Measurements from ENCODE around the gene PAN2.
"Not testable (repeated sequence)": the region's sequence is repeated elsewhere in the genome, so short reads cannot be mapped to it uniquely, and the experiment has no call there.

Gene PAN2

GRCh38 chr12:56304872-56305590, 28.8 kb downstream of the PAN2 start:
- DNase-seq (ENCODE audit: low read depth): no peak

- DNase-seq (ENCODE audit: low read depth): no peak
Observed at GRCh38 chr12:56304276-56304675, 29.5 kb downstream of the PAN2 start.

- no peak for DNase-seq (ENCODE audit: low read depth)
Observed at GRCh38 chr12:56300644-56301464, 32.9 kb downstream of the PAN2 start.

- DNase-seq (ENCODE audit: low read depth): peak; percentile 97
Observed at GRCh38 chr12:56299853-56300643, 33.8 kb downstream of the PAN2 start, which contains the start of gene CS. TSS of gene CS (minus strand) at chr12:56300330. CDS start at chr12:56300201, 129 bp downstream.

- DNase-seq (ENCODE audit: low read depth): no peak
Observed at GRCh38 chr12:56299308-56299852, 34.4 kb downstream of the PAN2 start.

- DNase-seq (ENCODE audit: low read depth): no peak
Observed at GRCh38 chr12:56298828-56299227, 35.0 kb downstream of the PAN2 start.

GRCh38 chr12:56297400-56297799, 36.4 kb downstream of the PAN2 start:
- DNase-seq (ENCODE audit: low read depth): no peak

- DNase-seq (ENCODE audit: low read depth): no peak
Observed at GRCh38 chr12:56296295-56296694, 37.5 kb downstream of the PAN2 start.

- DNase-seq (ENCODE audit: low read depth): no peak
Observed at GRCh38 chr12:56293795-56294194, 40.0 kb downstream of the PAN2 start.

GRCh38 chr12:56288705-56289387, 45.0 kb downstream of the PAN2 start:
- no peak for DNase-seq (ENCODE audit: low read depth)

- no peak for DNase-seq (ENCODE audit: low read depth)
Observed at GRCh38 chr12:56286044-56286830, 47.6 kb downstream of the PAN2 start.

- not testable (repeated sequence) for DNase-seq (ENCODE audit: low read depth)
Observed at GRCh38 chr12:56284263-56284662, 49.5 kb downstream of the PAN2 start.

GRCh38 chr12:56282579-56282978, 51.2 kb downstream of the PAN2 start:
- DNase-seq (ENCODE audit: low read depth): no peak

- no peak for DNase-seq (ENCODE audit: low read depth)
Observed at GRCh38 chr12:56282030-56282429, 51.8 kb downstream of the PAN2 start.

GRCh38 chr12:56280849-56281248, 53.0 kb downstream of the PAN2 start:
- DNase-seq (ENCODE audit: low read depth): no peak

- DNase-seq (ENCODE audit: low read depth): no peak
Observed at GRCh38 chr12:56278905-56279304, 54.9 kb downstream of the PAN2 start.

- no peak for DNase-seq (ENCODE audit: low read depth)
Observed at GRCh38 chr12:56274299-56274698, 59.5 kb downstream of the PAN2 start.

GRCh38 chr12:56272468-56272867, 61.3 kb downstream of the PAN2 start:
- not testable (repeated sequence) for DNase-seq (ENCODE audit: low read depth)

- DNase-seq (ENCODE audit: low read depth): no peak
Observed at GRCh38 chr12:56271031-56271430, 62.8 kb downstream of the PAN2 start.

- DNase-seq (ENCODE audit: low read depth): no peak
Observed at GRCh38 chr12:56267443-56268071, 66.2 kb downstream of the PAN2 start.

All from fibroblast of the conjunctiva (primary cell).